Mammary epithelial cell (primary cell): ENCODE results near the gene NLGN2.

ENCODE experiments used
- EZH2 ChIP-seq: IDR thresholded peaks from 2 replicates; pipeline ENCODE4 v1.6.1; 2012; ENCODE audit warnings: low read length, inconsistent platforms, borderline replicate concordance
- TF ChIP-seq, protein P1 (sequence below), 2 donors: IDR thresholded peaks in 1 of 2; conservative IDR thresholded peaks in 1 of 2; 2 replicates each; pipeline ENCODE4 v1.5.1; 2011 to 2012; ENCODE audit warnings: inconsistent platforms in 2 of 2, low read length in 2 of 2, mild to moderate bottlenecking in 2 of 2, control low read depth in 1 of 2, low read depth in 1 of 2; ENCODE audit not compliant: insufficient read depth in 1 of 2; ENCODE audit errors: extremely low read depth in 1 of 2

DNA sequence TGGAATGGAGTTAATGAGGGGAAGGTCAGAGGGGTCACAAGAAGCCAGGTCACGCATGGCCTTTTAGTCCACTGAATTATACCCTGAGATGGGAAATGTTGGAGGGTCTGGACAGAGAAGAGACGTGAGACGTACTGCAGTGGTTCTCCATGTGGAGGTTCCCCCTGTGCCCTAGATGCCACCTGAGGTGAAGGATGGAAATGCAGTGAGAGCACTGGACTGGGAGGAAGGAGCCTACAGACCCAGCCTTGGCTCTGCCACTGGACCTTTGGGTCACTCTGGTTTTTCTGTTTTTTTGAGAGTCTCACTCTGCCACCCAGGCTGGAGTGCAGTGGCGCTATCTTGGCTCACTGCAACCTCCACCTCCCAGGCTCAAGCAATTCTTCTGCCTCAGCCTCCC, 11.5 kb upstream of the NLGN2 start:
- TF ChIP-seq, protein P1, sequence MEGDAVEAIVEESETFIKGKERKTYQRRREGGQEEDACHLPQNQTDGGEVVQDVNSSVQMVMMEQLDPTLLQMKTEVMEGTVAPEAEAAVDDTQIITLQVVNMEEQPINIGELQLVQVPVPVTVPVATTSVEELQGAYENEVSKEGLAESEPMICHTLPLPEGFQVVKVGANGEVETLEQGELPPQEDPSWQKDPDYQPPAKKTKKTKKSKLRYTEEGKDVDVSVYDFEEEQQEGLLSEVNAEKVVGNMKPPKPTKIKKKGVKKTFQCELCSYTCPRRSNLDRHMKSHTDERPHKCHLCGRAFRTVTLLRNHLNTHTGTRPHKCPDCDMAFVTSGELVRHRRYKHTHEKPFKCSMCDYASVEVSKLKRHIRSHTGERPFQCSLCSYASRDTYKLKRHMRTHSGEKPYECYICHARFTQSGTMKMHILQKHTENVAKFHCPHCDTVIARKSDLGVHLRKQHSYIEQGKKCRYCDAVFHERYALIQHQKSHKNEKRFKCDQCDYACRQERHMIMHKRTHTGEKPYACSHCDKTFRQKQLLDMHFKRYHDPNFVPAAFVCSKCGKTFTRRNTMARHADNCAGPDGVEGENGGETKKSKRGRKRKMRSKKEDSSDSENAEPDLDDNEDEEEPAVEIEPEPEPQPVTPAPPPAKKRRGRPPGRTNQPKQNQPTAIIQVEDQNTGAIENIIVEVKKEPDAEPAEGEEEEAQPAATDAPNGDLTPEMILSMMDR (conservative IDR thresholded peaks at IDR 0.05 in 1 of 2, IDR thresholded peaks at IDR 0.05 in 1 of 2; ENCODE audit: extremely low read depth in 1 of 2, insufficient read depth in 1 of 2, low read depth in 1 of 2, low read length in 2 of 2) = no peak
- TF ChIP-seq EZH2 = no peak
